ENCODE results near the gene CDHR3.

CDHR3 gene

GRCh38 chr7:106053109-106053508 lies 90.0 kb downstream of the CDHR3 start:
- no peak for DNase-seq

GRCh38 chr7:106054156-106054910 lies 91.3 kb downstream of the CDHR3 start:
- no peak for DNase-seq

GRCh38 chr7:106054971-106055532 lies 92.0 kb downstream of the CDHR3 start:
- DNase-seq = no peak

GRCh38 chr7:106056513-106057203 lies 93.6 kb downstream of the CDHR3 start:
- DNase-seq = peak; percentile 78 to 79

GRCh38 chr7:106057204-106057961 lies 94.3 kb downstream of the CDHR3 start:
- DNase-seq = no peak

- no peak for DNase-seq
Observed at GRCh38 chr7:106057962-106058927, 95.2 kb downstream of the CDHR3 start.

- DNase-seq = no peak
Observed at GRCh38 chr7:106058928-106059324, 95.9 kb downstream of the CDHR3 start.

GRCh38 chr7:106059556-106059955 lies 96.5 kb downstream of the CDHR3 start:
- DNase-seq = no peak

GRCh38 chr7:106060394-106060920 lies 97.4 kb downstream of the CDHR3 start:
- peak in 1 of 2 experiments; percentile 4 for DNase-seq

GRCh38 chr7:106061301-106061979 lies 98.4 kb downstream of the CDHR3 start:
- no peak for DNase-seq

- peak in 1 of 2 experiments; percentile 21 for DNase-seq
Observed at GRCh38 chr7:106062006-106062405, 98.9 kb downstream of the CDHR3 start.

GRCh38 chr7:106062521-106062931 lies 99.5 kb downstream of the CDHR3 start:
- no peak for DNase-seq

GRCh38 chr7:106063024-106063423 lies 100.0 kb downstream of the CDHR3 start:
- DNase-seq = peak in 1 of 2 experiments; percentile 8

GRCh38 chr7:106063692-106064091 lies 100.6 kb downstream of the CDHR3 start:
- no peak for DNase-seq

GRCh38 chr7:106064316-106064715 lies 101.3 kb downstream of the CDHR3 start:
- no peak for DNase-seq

GRCh38 chr7:106064771-106065574 lies 101.9 kb downstream of the CDHR3 start:
- DNase-seq = no peak

GRCh38 chr7:106065575-106066500 lies 102.8 kb downstream of the CDHR3 start:
- no peak for DNase-seq

GRCh38 chr7:106067678-106068077 lies 104.6 kb downstream of the CDHR3 start:
- no peak for DNase-seq

GRCh38 chr7:106068538-106068961 lies 105.5 kb downstream of the CDHR3 start:
- no peak for DNase-seq

All from activated T-cell treated with anti-CD3 and anti-CD28 coated beads, Interleukin-2, amount 50 U/mL, for 48 hours (primary cell).